DND-41 (cell line): ENCODE results near the gene NPTXR.

Source experiments
- ATAC-seq: fragments of 200-7000 bp; cut with Tn5 transposase; 3 replicates; pipeline ENCODE4 v1.9.1; 2021; ENCODE audit warnings: low read depth; ENCODE audit not compliant: insufficient read depth
- DNase-seq: peaks from one replicate; pipeline ENCODE4 v3.0.0-alpha.2; 2020
- H2AFZ ChIP-seq: 2 replicates; pipeline ENCODE4 v1.6.0; 2012; ENCODE audit warnings: low read depth, low read length
- H3K27ac ChIP-seq: 2 replicates; pipeline ENCODE4 v1.5.1; 2012; ENCODE audit warnings: low read length, inconsistent platforms
- H3K27me3 ChIP-seq: fragments of 200-600 bp; sonication (generic); 2 replicates; pipeline ENCODE4 v1.6.0; 2012; ENCODE audit warnings: low read length, mild to moderate bottlenecking, inconsistent platforms; ENCODE audit not compliant: insufficient read depth, poor library complexity
- H3K36me3 ChIP-seq: 2 replicates; pipeline ENCODE4 v1.5.1; 2012; ENCODE audit warnings: low read length, inconsistent platforms; ENCODE audit not compliant: insufficient read depth
- H3K4me1 ChIP-seq: 2 replicates; pipeline ENCODE4 v1.5.1; 2012; ENCODE audit warnings: mild to moderate bottlenecking, low read length; ENCODE audit not compliant: insufficient read depth
- H3K4me2 ChIP-seq: 2 replicates; pipeline ENCODE4 v1.6.0; 2012; ENCODE audit warnings: mild to moderate bottlenecking, moderate library complexity, low read length, inconsistent platforms; ENCODE audit not compliant: insufficient read depth
- H3K4me3 ChIP-seq, 2 experiments: fragments of 200-600 bp in 1 of 2; shearing (Covaris generic) in 1 of 2; 2 replicates each; pipeline ENCODE4 v1.5.1; 2012 to 2016; ENCODE audit warnings: inconsistent platforms in 2 of 2, low read length in 2 of 2, mild to moderate bottlenecking in 2 of 2, low read depth in 1 of 2, moderate library complexity in 1 of 2
- H3K79me2 ChIP-seq: 2 replicates; pipeline ENCODE4 v1.6.0; 2012; ENCODE audit warnings: low read length, inconsistent platforms; ENCODE audit not compliant: insufficient read depth
- H3K9ac ChIP-seq: 2 replicates; pipeline ENCODE4 v1.6.0; 2012; ENCODE audit warnings: low read depth, mild to moderate bottlenecking, inconsistent platforms, low read length, moderate library complexity
- H3K9me3 ChIP-seq: 2 replicates; pipeline ENCODE4 v1.5.1; 2012; ENCODE audit warnings: low read length, moderate library complexity, mild to moderate bottlenecking, inconsistent platforms; ENCODE audit not compliant: insufficient read depth, severe bottlenecking
- H4K20me1 ChIP-seq: 2 replicates; pipeline ENCODE4 v1.6.0; 2012; ENCODE audit warnings: low read length; ENCODE audit not compliant: insufficient read depth
- CTCF ChIP-seq: IDR thresholded peaks from 2 replicates; pipeline ENCODE4 v1.5.1; 2012; ENCODE audit warnings: borderline replicate concordance, low read length, moderate library complexity, mild to moderate bottlenecking; ENCODE audit not compliant: poor library complexity, severe bottlenecking; ENCODE audit errors: extremely low read depth
- EZH2 ChIP-seq: IDR thresholded peaks from 3 replicates; pipeline ENCODE4 v1.6.1; 2012; ENCODE audit warnings: borderline replicate concordance, low read depth, mild to moderate bottlenecking, moderate library complexity, low read length, inconsistent platforms; ENCODE audit not compliant: severe bottlenecking

NPTXR gene

GRCh38 chr22:38799265-38800002 lies 44.4 kb downstream of the NPTXR start:
- no peak overlapping the region for H3K4me2 ChIP-seq
- no peaks in the 10 kb centered on the region for H3K79me2 ChIP-seq
- peaks cover 5% of the 10 kb centered on the region for H3K4me1 ChIP-seq
- H2AFZ ChIP-seq, result no peak overlapping the region
- no peaks in the 10 kb centered on the region for H3K9me3 ChIP-seq
- no peak overlapping the region for H3K9ac ChIP-seq
- no peak for TF ChIP-seq EZH2
- no peak for TF ChIP-seq CTCF
- H3K4me3 ChIP-seq, result no peak overlapping the region
- H3K27ac ChIP-seq, result no peak overlapping the region
- no peak for DNase-seq
- ATAC-seq, result no peak
- no peaks in the 10 kb centered on the region for H3K27me3 ChIP-seq
- no peaks in the 10 kb centered on the region for H4K20me1 ChIP-seq
- H3K36me3 ChIP-seq, result no peaks in the 10 kb centered on the region

- Histone ChIP-seq H3K27me3 (no peaks in the 10 kb centered on the region), H3K36me3 (no peaks in the 10 kb centered on the region), H3K4me3 (no peak overlapping the region), H3K79me2 (peaks cover 3% of the 10 kb centered on the region), H3K4me1 (peaks cover 9% of the 10 kb centered on the region), H3K9ac (no peak overlapping the region), H3K9me3 (no peaks in the 10 kb centered on the region), H3K27ac (no peak overlapping the region), H2AFZ (no peak overlapping the region), H4K20me1 (no peaks in the 10 kb centered on the region), H3K4me2 (no peak overlapping the region)
- ATAC-seq, result no peak
- no peak for TF ChIP-seq CTCF
- DNase-seq, result no peak
These were observed 45.3 kb downstream of the NPTXR start for GRCh38 chr22:38798496-38798895.

GRCh38 chr22:38796262-38796957 lies 47.4 kb downstream of the NPTXR start:
- no peaks in the 10 kb centered on the region for H3K36me3 ChIP-seq
- H3K9me3 ChIP-seq, result no peaks in the 10 kb centered on the region
- H2AFZ ChIP-seq, result no peak overlapping the region
- H3K27me3 ChIP-seq, result no peaks in the 10 kb centered on the region
- no peak overlapping the region for H3K4me2 ChIP-seq
- no peak overlapping the region for H3K9ac ChIP-seq
- H3K79me2 ChIP-seq, result peaks cover 9% of the 10 kb centered on the region
- H3K27ac ChIP-seq, result no peak overlapping the region
- no peak overlapping the region for H3K4me3 ChIP-seq
- no peak for DNase-seq
- H3K4me1 ChIP-seq, result peaks cover 21% of the 10 kb centered on the region
- no peak for TF ChIP-seq EZH2
- no peak for TF ChIP-seq CTCF
- no peak for ATAC-seq
- no peaks in the 10 kb centered on the region for H4K20me1 ChIP-seq
